Right lobe of liver (tissue), 4 donors: Measurements from ENCODE around the gene VPS4A.
"Not testable (repeated sequence)": the region's sequence is repeated elsewhere in the genome, so short reads cannot be mapped to it uniquely, and the experiment has no call there.

ENCODE experiments used
- POLR2A ChIP-seq: fragments of 450-650 bp; IDR thresholded peaks from one replicate; pipeline ENCODE4 v1.6.1; 2017; ENCODE audit warnings: antibody characterized with exemption, mild to moderate bottlenecking
- TF ChIP-seq, protein P1 (sequence below), 4 donors: fragments of 200-600 bp in 3 of 4; fragments of 450-650 bp in 1 of 4; IDR thresholded peaks; one replicate each; pipeline versions ENCODE4 v1.5.1 to v1.8.0; 2016 to 2022; ENCODE audit warnings: antibody characterized with exemption in 4 of 4, mild to moderate bottlenecking in 2 of 4
- donor health status: DM: no; HTN: no; CAD: no.
- donor health status: DM: no; HTN: no; CAD: no.
- donor health status: DM: no; HTN: yes; CAD: no.

DNA sequence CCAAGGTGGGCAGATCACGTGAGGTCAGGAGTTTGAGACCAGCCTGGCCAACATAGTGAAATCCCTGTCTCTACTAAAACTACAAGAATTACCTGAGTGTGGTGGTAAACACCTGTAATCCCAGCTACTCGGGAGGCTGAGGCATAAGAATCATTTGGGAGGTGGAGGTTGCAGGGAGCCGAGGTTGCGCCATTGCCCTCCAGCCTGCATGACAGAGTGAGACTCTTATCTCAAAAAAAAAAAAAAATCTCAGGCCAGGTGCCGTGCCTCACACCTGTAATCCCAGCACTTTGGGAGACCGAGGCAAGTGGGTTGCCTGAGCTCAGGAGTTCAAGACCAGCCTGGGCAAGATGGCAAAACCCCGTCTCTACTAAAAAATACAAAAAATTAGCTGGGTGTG, 14.4 kb upstream of the VPS4A start:
- TF ChIP-seq POLR2A, result not testable (repeated sequence)
- TF ChIP-seq, protein P1, sequence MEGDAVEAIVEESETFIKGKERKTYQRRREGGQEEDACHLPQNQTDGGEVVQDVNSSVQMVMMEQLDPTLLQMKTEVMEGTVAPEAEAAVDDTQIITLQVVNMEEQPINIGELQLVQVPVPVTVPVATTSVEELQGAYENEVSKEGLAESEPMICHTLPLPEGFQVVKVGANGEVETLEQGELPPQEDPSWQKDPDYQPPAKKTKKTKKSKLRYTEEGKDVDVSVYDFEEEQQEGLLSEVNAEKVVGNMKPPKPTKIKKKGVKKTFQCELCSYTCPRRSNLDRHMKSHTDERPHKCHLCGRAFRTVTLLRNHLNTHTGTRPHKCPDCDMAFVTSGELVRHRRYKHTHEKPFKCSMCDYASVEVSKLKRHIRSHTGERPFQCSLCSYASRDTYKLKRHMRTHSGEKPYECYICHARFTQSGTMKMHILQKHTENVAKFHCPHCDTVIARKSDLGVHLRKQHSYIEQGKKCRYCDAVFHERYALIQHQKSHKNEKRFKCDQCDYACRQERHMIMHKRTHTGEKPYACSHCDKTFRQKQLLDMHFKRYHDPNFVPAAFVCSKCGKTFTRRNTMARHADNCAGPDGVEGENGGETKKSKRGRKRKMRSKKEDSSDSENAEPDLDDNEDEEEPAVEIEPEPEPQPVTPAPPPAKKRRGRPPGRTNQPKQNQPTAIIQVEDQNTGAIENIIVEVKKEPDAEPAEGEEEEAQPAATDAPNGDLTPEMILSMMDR (IDR thresholded peaks at IDR 0.05), result not testable (repeated sequence)
